ENCODE results near the gene LRRK1. TPM values are rescaled to one million over a fixed set of nuclear protein-coding genes. Genes with fewer than 3 reads are reported as not detected.

The LRRK1 gene
- total and polyA plus RNA-seq, 2 experiments from 2014 or later, result 2.6 to 4.5 TPM

GRCh38 chr15:101022306-101022705 is 103.1 kb downstream of the LRRK1 start:
- Histone ChIP-seq H3K79me2 (replicated peaks; ENCODE audit: insufficient read depth) (no peaks in the 10 kb centered on the region), H4K20me1 (replicated peaks; ENCODE audit: insufficient read depth) (no peaks in the 10 kb centered on the region), H3K9me2 (ENCODE audit: insufficient read depth) (no peaks in the 10 kb centered on the region), H3K27ac (ENCODE audit: low read depth) (no peak overlapping the region), H3K36me3 (ENCODE audit: insufficient read depth) (no peaks in the 10 kb centered on the region), H3F3A (replicated peaks; ENCODE audit: low read depth) (no peaks in the 10 kb centered on the region), H2AFZ (no peak overlapping the region), H3K27me3 (ENCODE audit: insufficient read depth) (no peaks in the 10 kb centered on the region), H3K4me1 (ENCODE audit: insufficient read depth) (peaks cover 9% of the 10 kb centered on the region), H3K4me3 (no peak overlapping the region), H3K4me2 (no peak overlapping the region)
- no peak for DNase-seq (ENCODE audit: low spot score)
- TF ChIP-seq, protein P1, sequence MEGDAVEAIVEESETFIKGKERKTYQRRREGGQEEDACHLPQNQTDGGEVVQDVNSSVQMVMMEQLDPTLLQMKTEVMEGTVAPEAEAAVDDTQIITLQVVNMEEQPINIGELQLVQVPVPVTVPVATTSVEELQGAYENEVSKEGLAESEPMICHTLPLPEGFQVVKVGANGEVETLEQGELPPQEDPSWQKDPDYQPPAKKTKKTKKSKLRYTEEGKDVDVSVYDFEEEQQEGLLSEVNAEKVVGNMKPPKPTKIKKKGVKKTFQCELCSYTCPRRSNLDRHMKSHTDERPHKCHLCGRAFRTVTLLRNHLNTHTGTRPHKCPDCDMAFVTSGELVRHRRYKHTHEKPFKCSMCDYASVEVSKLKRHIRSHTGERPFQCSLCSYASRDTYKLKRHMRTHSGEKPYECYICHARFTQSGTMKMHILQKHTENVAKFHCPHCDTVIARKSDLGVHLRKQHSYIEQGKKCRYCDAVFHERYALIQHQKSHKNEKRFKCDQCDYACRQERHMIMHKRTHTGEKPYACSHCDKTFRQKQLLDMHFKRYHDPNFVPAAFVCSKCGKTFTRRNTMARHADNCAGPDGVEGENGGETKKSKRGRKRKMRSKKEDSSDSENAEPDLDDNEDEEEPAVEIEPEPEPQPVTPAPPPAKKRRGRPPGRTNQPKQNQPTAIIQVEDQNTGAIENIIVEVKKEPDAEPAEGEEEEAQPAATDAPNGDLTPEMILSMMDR (conservative IDR thresholded peaks at IDR 0.05; ENCODE audit: low read depth in 2 of 2), result no peak
- TF ChIP-seq CREB1 (CRISPR knock-in tag; IDR thresholded peaks at IDR 0.05; ENCODE audit: low read depth), result no peak
- no peak for TF ChIP-seq EZH2 (IDR thresholded peaks at IDR 0.05; ENCODE audit: low read depth, unreplicated experiment)
- TF ChIP-seq ZNF462 (CRISPR knock-in tag; IDR thresholded peaks at IDR 0.05), result no peak
- no peak for TF ChIP-seq NANOG (IDR thresholded peaks at IDR 0.05; ENCODE audit: borderline replicate concordance)
- TF ChIP-seq POLR2AphosphoS5 (IDR thresholded peaks at IDR 0.05; ENCODE audit: low read depth), result no peak
- no peak for TF ChIP-seq JUNB (IDR thresholded peaks at IDR 0.05; ENCODE audit: unreplicated experiment)
- no peak for TF ChIP-seq ZNF114 (CRISPR knock-in tag; IDR thresholded peaks at IDR 0.05)
- TF ChIP-seq, protein P2, sequence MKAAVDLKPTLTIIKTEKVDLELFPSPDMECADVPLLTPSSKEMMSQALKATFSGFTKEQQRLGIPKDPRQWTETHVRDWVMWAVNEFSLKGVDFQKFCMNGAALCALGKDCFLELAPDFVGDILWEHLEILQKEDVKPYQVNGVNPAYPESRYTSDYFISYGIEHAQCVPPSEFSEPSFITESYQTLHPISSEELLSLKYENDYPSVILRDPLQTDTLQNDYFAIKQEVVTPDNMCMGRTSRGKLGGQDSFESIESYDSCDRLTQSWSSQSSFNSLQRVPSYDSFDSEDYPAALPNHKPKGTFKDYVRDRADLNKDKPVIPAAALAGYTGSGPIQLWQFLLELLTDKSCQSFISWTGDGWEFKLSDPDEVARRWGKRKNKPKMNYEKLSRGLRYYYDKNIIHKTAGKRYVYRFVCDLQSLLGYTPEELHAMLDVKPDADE (IDR thresholded peaks at IDR 0.05), result no peak
- TF ChIP-seq, protein P3, sequence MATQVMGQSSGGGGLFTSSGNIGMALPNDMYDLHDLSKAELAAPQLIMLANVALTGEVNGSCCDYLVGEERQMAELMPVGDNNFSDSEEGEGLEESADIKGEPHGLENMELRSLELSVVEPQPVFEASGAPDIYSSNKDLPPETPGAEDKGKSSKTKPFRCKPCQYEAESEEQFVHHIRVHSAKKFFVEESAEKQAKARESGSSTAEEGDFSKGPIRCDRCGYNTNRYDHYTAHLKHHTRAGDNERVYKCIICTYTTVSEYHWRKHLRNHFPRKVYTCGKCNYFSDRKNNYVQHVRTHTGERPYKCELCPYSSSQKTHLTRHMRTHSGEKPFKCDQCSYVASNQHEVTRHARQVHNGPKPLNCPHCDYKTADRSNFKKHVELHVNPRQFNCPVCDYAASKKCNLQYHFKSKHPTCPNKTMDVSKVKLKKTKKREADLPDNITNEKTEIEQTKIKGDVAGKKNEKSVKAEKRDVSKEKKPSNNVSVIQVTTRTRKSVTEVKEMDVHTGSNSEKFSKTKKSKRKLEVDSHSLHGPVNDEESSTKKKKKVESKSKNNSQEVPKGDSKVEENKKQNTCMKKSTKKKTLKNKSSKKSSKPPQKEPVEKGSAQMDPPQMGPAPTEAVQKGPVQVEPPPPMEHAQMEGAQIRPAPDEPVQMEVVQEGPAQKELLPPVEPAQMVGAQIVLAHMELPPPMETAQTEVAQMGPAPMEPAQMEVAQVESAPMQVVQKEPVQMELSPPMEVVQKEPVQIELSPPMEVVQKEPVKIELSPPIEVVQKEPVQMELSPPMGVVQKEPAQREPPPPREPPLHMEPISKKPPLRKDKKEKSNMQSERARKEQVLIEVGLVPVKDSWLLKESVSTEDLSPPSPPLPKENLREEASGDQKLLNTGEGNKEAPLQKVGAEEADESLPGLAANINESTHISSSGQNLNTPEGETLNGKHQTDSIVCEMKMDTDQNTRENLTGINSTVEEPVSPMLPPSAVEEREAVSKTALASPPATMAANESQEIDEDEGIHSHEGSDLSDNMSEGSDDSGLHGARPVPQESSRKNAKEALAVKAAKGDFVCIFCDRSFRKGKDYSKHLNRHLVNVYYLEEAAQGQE (IDR thresholded peaks at IDR 0.05; ENCODE audit: unreplicated experiment), result no peak
- H3K36me3 Mint-ChIP-seq (ENCODE audit: low read depth), result peaks cover 10% of the 10 kb centered on the region
- H3K4me3 Mint-ChIP-seq, result no peak overlapping the region
- peaks cover 4% of the 10 kb centered on the region for H3K27me3 Mint-ChIP-seq (ENCODE audit: insufficient read depth, low read depth, poor library complexity)
- H3K4me1 Mint-ChIP-seq, result peaks cover 19% of the 10 kb centered on the region
- ATAC-seq, result no peak
- H3K27ac Mint-ChIP-seq, result no peak overlapping the region
- peaks cover 5% of the 10 kb centered on the region; the same call in 1 of the 3 replicates for H3K9me3 Mint-ChIP-seq

Data from GM23338 (cell line).